HEK293T (cell line): ENCODE results near the gene NKX1-2.

Source experiments
- SUZ12 ChIP-seq: fragments of 450-650 bp; IDR thresholded peaks from 2 replicates; pipeline ENCODE4 v1.6.1; 2016; ENCODE audit warnings: mild to moderate bottlenecking
- TARDBP ChIP-seq: fragments of 450-650 bp; IDR thresholded peaks from 2 replicates; pipeline ENCODE4 v1.6.1; 2016

GRCh38 chr10:124482876-124483275 lies 33.0 kb upstream of the NKX1-2 start:
- TF ChIP-seq SUZ12 (no peak), TARDBP (no peak)
